Measurements from ENCODE around the gene MCAT.

The MCAT gene

DNA sequence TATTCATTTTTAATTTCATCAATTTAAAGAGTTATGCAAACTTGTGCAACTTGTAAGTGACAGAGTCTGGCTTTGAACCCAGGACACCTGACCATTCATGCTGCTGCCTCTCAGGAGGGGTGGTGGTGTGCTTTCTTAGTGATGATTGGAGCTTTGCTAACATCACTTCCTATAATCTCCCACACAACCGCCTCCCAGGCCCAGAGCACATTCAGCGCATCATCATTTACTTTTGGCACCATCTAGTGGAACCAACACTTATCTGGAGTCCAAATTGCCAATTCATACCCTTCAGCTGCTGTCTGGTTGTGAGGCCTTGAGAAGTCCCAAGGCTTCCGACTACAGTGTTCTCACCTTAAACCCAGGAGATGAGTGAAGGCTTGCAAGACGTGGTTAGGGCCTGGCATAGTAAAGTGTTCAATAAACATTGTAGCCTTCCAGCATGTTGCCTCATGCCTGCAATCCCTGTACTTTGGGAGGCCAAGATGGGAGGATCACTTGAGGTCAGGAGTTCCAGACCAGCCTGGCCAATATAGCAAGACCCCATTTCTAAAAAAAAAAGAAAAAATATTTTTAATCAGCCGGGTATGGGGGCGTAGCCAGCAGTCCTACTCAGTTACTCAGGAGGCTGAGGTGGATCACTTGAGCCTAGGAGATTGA lies 52.9 kb downstream of the MCAT start:
- H3K27ac ChIP-seq: peak overlapping the region; percentile 70; the same call in 1 of the 2 replicates
- TF ChIP-seq, protein P1, sequence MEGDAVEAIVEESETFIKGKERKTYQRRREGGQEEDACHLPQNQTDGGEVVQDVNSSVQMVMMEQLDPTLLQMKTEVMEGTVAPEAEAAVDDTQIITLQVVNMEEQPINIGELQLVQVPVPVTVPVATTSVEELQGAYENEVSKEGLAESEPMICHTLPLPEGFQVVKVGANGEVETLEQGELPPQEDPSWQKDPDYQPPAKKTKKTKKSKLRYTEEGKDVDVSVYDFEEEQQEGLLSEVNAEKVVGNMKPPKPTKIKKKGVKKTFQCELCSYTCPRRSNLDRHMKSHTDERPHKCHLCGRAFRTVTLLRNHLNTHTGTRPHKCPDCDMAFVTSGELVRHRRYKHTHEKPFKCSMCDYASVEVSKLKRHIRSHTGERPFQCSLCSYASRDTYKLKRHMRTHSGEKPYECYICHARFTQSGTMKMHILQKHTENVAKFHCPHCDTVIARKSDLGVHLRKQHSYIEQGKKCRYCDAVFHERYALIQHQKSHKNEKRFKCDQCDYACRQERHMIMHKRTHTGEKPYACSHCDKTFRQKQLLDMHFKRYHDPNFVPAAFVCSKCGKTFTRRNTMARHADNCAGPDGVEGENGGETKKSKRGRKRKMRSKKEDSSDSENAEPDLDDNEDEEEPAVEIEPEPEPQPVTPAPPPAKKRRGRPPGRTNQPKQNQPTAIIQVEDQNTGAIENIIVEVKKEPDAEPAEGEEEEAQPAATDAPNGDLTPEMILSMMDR (conservative IDR thresholded peaks at IDR 0.05): peak; percentile 79
- TF ChIP-seq ZFX (IDR thresholded peaks at IDR 0.05): no peak

DNA sequence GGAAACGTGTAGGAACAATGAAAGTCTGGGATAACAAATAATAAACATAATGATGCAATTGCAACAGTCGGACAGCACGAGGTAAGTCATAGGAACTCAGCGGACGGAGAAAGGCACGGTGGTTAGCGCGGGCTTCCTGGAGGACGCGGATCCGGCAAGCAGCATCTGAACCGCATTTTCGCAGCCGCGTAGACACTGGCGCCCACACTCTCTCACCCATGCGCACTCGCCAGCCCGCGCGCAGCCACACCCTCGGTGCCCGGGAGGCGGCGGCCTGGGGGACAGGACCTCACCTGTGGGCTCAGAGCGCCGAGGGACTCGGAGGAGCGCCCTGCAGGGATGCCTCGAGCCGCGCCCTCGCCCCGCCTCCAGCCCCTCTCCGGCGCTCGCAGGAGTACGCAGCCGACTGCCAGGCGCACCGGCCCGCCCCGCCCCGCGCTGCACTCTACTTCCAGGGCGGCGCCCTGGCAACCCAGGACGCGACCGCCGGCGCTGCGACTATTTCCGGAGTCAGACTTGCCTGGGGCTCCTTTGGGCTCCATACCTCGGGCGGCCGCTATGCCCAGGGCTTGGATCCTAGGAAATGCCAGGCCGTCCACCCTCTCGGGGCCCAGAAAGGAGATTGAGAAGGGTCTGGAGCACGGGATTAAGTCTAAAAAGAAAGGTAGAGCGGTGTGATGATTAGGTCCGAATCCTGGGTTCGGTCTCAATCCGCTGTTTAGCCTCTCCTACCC lies 54.0 kb downstream of the MCAT start, which contains the start of gene TTLL1:
TSS of gene TTLL1 (minus strand) at position 408 of the 734 bp plus-strand sequence. CDS start 13,805 bp downstream, outside the sequence.
- H3K27ac ChIP-seq: peak within 1 kb of the TSS; percentile 70
- TF ChIP-seq, protein P1 (conservative IDR thresholded peaks at IDR 0.05): no peak
- TF ChIP-seq ZFX (IDR thresholded peaks at IDR 0.05): no peak

DNA sequence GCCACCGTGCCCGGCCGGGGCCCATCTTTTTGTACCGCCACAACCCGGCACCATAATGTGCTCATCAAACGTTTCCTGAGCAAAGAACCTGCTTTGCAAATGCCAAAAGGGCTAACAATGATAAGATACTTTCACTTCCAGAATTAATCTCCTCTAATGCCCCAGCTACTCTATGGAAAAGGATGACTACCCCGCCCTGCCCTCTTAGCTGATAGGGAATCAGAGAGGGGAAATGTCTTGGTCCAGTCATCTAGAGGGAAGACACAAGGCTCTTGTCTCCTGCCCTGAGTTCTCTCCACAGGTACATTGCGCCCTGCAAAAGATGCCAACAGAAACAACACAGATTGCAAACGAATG lies 54.6 kb downstream of the MCAT start:
- TF ChIP-seq ZFX (IDR thresholded peaks at IDR 0.05): no peak
- TF ChIP-seq, protein P1 (conservative IDR thresholded peaks at IDR 0.05): no peak
- peak overlapping the region; percentile 70 for H3K27ac ChIP-seq

DNA sequence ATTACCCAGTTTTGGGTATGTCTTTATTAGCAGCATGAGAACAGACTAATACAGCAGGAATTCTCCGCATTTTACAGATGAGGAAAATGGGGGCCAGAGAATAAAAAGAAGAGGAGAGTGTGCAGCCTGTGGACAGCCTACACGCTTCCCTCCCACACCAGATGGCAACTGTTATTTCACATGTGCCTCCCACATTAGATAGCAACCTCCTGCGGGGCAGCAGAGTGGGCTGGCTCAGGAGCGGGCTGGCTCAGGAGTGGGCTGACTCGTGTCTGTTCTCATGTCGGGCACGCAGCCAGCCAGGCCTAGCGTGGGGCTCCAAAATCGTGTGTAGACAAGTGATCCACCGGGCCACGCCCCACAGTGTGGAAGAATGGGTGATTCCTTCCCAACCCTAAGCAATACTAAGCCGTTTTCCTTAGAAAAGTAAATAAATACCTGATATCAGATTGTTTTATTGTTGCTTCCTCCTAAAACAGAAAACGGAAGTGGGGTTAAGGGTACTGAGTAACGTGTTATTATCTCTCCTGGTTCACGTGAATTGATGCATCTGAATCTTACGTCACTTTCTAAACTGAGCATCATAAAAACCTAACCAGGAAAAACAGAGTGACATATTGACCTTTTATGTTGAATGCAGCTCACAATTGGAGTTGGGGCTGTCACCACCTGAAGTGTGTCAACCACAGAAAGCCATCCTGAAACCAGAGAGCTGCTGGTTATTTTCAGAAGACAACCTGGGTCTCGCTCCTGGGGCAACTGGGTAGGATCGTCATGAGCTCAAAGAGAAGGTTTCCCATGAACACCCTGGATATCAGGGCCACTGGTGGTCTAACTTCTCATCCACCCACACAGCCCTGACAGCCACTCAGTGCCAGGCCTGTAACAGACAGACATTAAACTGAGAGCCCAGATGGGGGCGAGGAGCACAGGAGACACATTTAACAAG lies 57.3 kb downstream of the MCAT start:
- TF ChIP-seq, protein P1 (conservative IDR thresholded peaks at IDR 0.05): no peak
- TF ChIP-seq ZFX (IDR thresholded peaks at IDR 0.05): no peak
- no peak overlapping the region for H3K27ac ChIP-seq

Measured in C4-2B (cell line).